WTC11 (cell line): ENCODE data around the gene MRPL37.

ENCODE experiments used
- ATF1 ChIP-seq: sonication (generic); formaldehyde crosslinking; IDR thresholded peaks from 2 replicates; pipeline ENCODE4 v1.8.1; 2023; ENCODE audit warnings: mild to moderate bottlenecking, moderate library complexity, missing genetic modification reagents
- MXD4 ChIP-seq: fragments of 250-450 bp; sonication (Bioruptor Pico); IDR thresholded peaks from 2 replicates; pipeline ENCODE4 v1.8.0; 2021; ENCODE audit warnings: mild to moderate bottlenecking, moderate library complexity, borderline replicate concordance
- NR2C2 ChIP-seq: sonication (generic); formaldehyde crosslinking; IDR thresholded peaks from 2 replicates; pipeline ENCODE4 v1.8.0; 2022; ENCODE audit warnings: mild to moderate bottlenecking, missing genetic modification reagents
- RELA ChIP-seq: sonication (generic); formaldehyde crosslinking; IDR thresholded peaks from 2 replicates; pipeline ENCODE4 v1.8.1; 2022; ENCODE audit warnings: missing genetic modification reagents, mild to moderate bottlenecking, borderline replicate concordance
- SMAD3 ChIP-seq: sonication (generic); formaldehyde crosslinking; IDR thresholded peaks from 2 replicates; pipeline ENCODE4 v1.8.0; 2022; ENCODE audit warnings: missing genetic modification reagents, mild to moderate bottlenecking, borderline replicate concordance
- SP1 ChIP-seq: sonication (generic); formaldehyde crosslinking; conservative IDR thresholded peaks from 2 replicates; pipeline ENCODE4 v1.8.1; 2022; ENCODE audit warnings: missing genetic modification reagents
- TEAD4 ChIP-seq: sonication (generic); formaldehyde crosslinking; IDR thresholded peaks from 2 replicates; pipeline ENCODE4 v1.8.0; 2022; ENCODE audit warnings: mild to moderate bottlenecking, missing genetic modification reagents
- ZNF263 ChIP-seq: sonication (generic); formaldehyde crosslinking; IDR thresholded peaks from 2 replicates; pipeline ENCODE4 v1.8.1; 2022; ENCODE audit warnings: low read depth, mild to moderate bottlenecking, moderate library complexity, missing genetic modification reagents
- TF ChIP-seq, protein P1 (sequence below): fragments of 200-600 bp; IDR thresholded peaks from 2 replicates; pipeline ENCODE4 v1.8.0; 2022; ENCODE audit warnings: antibody characterized with exemption
- TF ChIP-seq, protein P2 (sequence below): sonication (generic); formaldehyde crosslinking; conservative IDR thresholded peaks from 2 replicates; pipeline ENCODE4 v1.8.1; 2022; ENCODE audit warnings: mild to moderate bottlenecking, missing genetic modification reagents

DNA sequence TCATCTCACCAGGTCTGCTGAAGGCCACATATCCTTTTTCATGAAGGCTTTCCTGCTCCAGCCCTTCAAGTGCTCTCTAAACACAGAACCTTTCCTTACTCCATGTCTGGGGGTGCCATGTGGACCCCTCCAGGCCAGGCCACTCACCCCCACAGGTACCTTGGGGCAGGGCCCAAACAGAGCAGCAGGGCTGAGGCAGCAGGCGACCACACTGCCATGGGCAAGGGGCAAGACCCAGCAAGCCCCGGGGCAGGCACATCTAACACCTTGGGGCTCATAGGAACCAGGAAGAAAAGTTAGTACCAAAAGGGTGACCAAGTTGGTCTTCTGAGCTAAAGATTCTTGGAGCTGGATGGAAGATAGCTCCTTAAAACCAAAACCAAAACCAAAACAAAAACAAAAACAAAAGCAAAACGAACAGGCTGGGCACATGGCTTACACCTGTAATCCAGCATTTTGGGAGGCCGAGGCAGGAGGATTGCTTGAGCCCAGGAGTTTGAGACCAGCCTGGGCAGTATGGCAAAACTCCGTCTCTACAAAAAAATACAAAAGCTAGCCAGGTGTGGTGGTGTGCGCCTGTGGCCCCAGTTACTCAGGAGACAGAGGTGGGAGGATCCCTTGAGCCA is 63.7 kb downstream of the MRPL37 start:
- no peak for TF ChIP-seq RELA (CRISPR knock-in tag)
- no peak for TF ChIP-seq SMAD3
- no peak for TF ChIP-seq TEAD4
- TF ChIP-seq, protein P1, sequence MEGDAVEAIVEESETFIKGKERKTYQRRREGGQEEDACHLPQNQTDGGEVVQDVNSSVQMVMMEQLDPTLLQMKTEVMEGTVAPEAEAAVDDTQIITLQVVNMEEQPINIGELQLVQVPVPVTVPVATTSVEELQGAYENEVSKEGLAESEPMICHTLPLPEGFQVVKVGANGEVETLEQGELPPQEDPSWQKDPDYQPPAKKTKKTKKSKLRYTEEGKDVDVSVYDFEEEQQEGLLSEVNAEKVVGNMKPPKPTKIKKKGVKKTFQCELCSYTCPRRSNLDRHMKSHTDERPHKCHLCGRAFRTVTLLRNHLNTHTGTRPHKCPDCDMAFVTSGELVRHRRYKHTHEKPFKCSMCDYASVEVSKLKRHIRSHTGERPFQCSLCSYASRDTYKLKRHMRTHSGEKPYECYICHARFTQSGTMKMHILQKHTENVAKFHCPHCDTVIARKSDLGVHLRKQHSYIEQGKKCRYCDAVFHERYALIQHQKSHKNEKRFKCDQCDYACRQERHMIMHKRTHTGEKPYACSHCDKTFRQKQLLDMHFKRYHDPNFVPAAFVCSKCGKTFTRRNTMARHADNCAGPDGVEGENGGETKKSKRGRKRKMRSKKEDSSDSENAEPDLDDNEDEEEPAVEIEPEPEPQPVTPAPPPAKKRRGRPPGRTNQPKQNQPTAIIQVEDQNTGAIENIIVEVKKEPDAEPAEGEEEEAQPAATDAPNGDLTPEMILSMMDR, result no peak
- TF ChIP-seq NR2C2, result no peak
- TF ChIP-seq ZNF263 (CRISPR knock-in tag), result no peak
- TF ChIP-seq SP1, result no peak
- TF ChIP-seq, protein P2, sequence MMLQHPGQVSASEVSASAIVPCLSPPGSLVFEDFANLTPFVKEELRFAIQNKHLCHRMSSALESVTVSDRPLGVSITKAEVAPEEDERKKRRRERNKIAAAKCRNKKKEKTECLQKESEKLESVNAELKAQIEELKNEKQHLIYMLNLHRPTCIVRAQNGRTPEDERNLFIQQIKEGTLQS, result no peak
- no peak for TF ChIP-seq ATF1 (CRISPR knock-in tag)
- no peak for TF ChIP-seq MXD4 (CRISPR knock-in tag)
